Tibial nerve (tissue), 4 donors: Measurements from ENCODE around the gene AAK1. TPM values are rescaled to one million over a fixed set of nuclear protein-coding genes. Genes with fewer than 3 reads are reported as not detected.

Experiments
- DNase-seq, 2 donors: peaks; one replicate each; pipeline ENCODE4 v3.0.0-alpha.2; 2019; ENCODE audit warnings: low spot score in 2 of 2
- H3K27ac ChIP-seq, 4 donors: fragments of 200-600 bp; sonication (generic) in 3 of 4; one replicate each; pipeline ENCODE4 v1.5.1; 2017 to 2019; ENCODE audit warnings: mild to moderate bottlenecking in 1 of 4
- H3K27me3 ChIP-seq, 2 donors: fragments of 200-600 bp; sonication (generic) in 1 of 2; one replicate each; pipeline versions ENCODE4 v1.5.1 to v1.6.0; 2017 to 2019
- H3K36me3 ChIP-seq, 3 donors: fragments of 200-600 bp; sonication (generic); one replicate each; pipeline ENCODE4 v1.5.1; 2018 to 2019
- H3K4me1 ChIP-seq, 4 donors: fragments of 200-600 bp; sonication (generic) in 3 of 4; one replicate each; pipeline ENCODE4 v1.5.1; 2017 to 2019
- H3K4me3 ChIP-seq, 4 donors: fragments of 200-600 bp; sonication (generic) in 3 of 4; one replicate each; pipeline ENCODE4 v1.5.1; 2017 to 2019; ENCODE audit warnings: mild to moderate bottlenecking in 1 of 4, moderate library complexity in 1 of 4
- H3K9me3 ChIP-seq, 4 donors: fragments of 200-600 bp; sonication (generic) in 3 of 4; one replicate each; pipeline ENCODE4 v1.5.1; 2017 to 2019
- EP300 ChIP-seq, 2 donors: sonication (generic); formaldehyde crosslinking; IDR thresholded peaks; one replicate each; pipeline ENCODE4 v1.6.1; 2017; ENCODE audit warnings: antibody characterized with exemption in 2 of 2, mild to moderate bottlenecking in 1 of 2
- POLR2A ChIP-seq, 2 donors: fragments of 450-650 bp; IDR thresholded peaks; one replicate each; pipeline ENCODE4 v1.6.1; 2017; ENCODE audit warnings: antibody characterized with exemption in 2 of 2, mild to moderate bottlenecking in 2 of 2, moderate library complexity in 2 of 2
- WGBS, 2 donors: methylation state at CpG; one replicate each; pipeline ENCODE4 v1.1.5; 2018; 5-methylcytosine and 5-hydroxymethylcytosine counted together
- total RNA-seq, 4 donors: library from RNA; depleted of rRNA; stranded (reverse); fragments of >200 nt; gene quantifications; one replicate each; pipeline ENCODE4 v1.1.0, GENCODE V29; 2016
- TF ChIP-seq, protein P1 (sequence below), 5 experiments: fragments of 200-600 bp in 3 of 5; fragments of 450-650 bp in 2 of 5; sonication (generic) in 3 of 5; IDR thresholded peaks; one replicate each; pipeline ENCODE4 v1.5.1; 2016 to 2019; ENCODE audit warnings: antibody characterized with exemption in 5 of 5, mild to moderate bottlenecking in 3 of 5, moderate library complexity in 2 of 5

AAK1 gene
- total RNA-seq, 4 donors from 2014 or later = 29.2 to 70.5 (median 44.5) TPM

GRCh38 chr2:69531186-69531585 lies 112.4 kb downstream of the AAK1 start:
- Histone ChIP-seq H3K27me3 (no peaks in the 10 kb centered on the region), H3K4me1 (no peaks in the 10 kb centered on the region), H3K9me3 (peaks cover 0 to 20% (median 0%) of the 10 kb centered on the region in 4 donors), H3K36me3 (peaks cover 0 to 93% (median 0%) of the 10 kb centered on the region in 3 donors), H3K27ac (no peak overlapping the region), H3K4me3 (no peak overlapping the region)
- 87 to 90% methylated on average over 7 of the region's 7 CpGs for WGBS, 2 donors
- TF ChIP-seq, protein P1, sequence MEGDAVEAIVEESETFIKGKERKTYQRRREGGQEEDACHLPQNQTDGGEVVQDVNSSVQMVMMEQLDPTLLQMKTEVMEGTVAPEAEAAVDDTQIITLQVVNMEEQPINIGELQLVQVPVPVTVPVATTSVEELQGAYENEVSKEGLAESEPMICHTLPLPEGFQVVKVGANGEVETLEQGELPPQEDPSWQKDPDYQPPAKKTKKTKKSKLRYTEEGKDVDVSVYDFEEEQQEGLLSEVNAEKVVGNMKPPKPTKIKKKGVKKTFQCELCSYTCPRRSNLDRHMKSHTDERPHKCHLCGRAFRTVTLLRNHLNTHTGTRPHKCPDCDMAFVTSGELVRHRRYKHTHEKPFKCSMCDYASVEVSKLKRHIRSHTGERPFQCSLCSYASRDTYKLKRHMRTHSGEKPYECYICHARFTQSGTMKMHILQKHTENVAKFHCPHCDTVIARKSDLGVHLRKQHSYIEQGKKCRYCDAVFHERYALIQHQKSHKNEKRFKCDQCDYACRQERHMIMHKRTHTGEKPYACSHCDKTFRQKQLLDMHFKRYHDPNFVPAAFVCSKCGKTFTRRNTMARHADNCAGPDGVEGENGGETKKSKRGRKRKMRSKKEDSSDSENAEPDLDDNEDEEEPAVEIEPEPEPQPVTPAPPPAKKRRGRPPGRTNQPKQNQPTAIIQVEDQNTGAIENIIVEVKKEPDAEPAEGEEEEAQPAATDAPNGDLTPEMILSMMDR (IDR thresholded peaks at IDR 0.05) = no peak
- TF ChIP-seq POLR2A (IDR thresholded peaks at IDR 0.05) (no peak), EP300 (IDR thresholded peaks at IDR 0.05) (no peak)
- no peak for DNase-seq

DNA sequence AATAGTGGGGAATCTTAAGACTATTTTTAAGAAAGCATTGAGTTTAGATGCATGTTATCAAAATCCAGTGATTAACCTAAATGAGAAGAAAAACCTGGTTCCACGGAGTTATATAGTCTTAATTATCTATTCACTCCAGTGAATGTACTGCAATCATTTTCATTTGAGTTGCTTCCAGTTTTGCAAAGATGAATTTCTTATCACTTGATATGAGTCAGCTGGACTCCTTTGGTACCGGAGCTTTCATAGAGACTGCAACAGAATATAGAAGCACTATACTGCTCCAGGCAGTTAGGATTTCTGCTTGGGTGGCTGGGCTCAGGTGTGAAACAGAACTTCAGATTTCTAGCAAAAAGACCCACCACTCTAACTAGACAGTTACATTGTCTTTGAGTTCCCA lies 114.1 kb downstream of the AAK1 start:
- peaks cover 0 to 95% (median 4%) of the 10 kb centered on the region in 3 donors for H3K36me3 ChIP-seq
- H3K4me1 ChIP-seq = no peaks in the 10 kb centered on the region
- WGBS, 2 donors = 97% methylated on average over 2 of the region's 2 CpGs
- H3K9me3 ChIP-seq = peaks cover 0 to 20% (median 0%) of the 10 kb centered on the region in 4 donors
- no peak for DNase-seq
- H3K27me3 ChIP-seq = no peaks in the 10 kb centered on the region
- no peak overlapping the region for H3K4me3 ChIP-seq
- H3K27ac ChIP-seq = no peak overlapping the region
- no peak for TF ChIP-seq EP300 (IDR thresholded peaks at IDR 0.05)
- TF ChIP-seq POLR2A (IDR thresholded peaks at IDR 0.05) = no peak
- TF ChIP-seq, protein P1 (IDR thresholded peaks at IDR 0.05) = no peak

GRCh38 chr2:69525261-69525660 lies 118.3 kb downstream of the AAK1 start:
- no peak for DNase-seq
- Histone ChIP-seq H3K27me3 (no peaks in the 10 kb centered on the region), H3K4me3 (no peak overlapping the region), H3K9me3 (no peaks in the 10 kb centered on the region), H3K27ac (no peak overlapping the region), H3K4me1 (no peaks in the 10 kb centered on the region), H3K36me3 (peaks cover 0 to 94% (median 4%) of the 10 kb centered on the region in 3 donors)
- TF ChIP-seq EP300 (IDR thresholded peaks at IDR 0.05) (no peak), POLR2A (IDR thresholded peaks at IDR 0.05) (no peak)
- TF ChIP-seq, protein P1 (IDR thresholded peaks at IDR 0.05) = no peak
- 100% methylated on average over 3 of the region's 3 CpGs for WGBS, 2 donors

GRCh38 chr2:69524799-69525198 lies 118.7 kb downstream of the AAK1 start:
- Histone ChIP-seq H3K9me3 (no peaks in the 10 kb centered on the region), H3K4me1 (no peaks in the 10 kb centered on the region), H3K36me3 (peaks cover 0 to 92% (median 4%) of the 10 kb centered on the region in 3 donors), H3K27ac (no peak overlapping the region), H3K27me3 (no peaks in the 10 kb centered on the region), H3K4me3 (no peak overlapping the region)
- no peak for DNase-seq
- TF ChIP-seq EP300 (IDR thresholded peaks at IDR 0.05) = no peak
- TF ChIP-seq, protein P1 (IDR thresholded peaks at IDR 0.05) = no peak
- TF ChIP-seq POLR2A (IDR thresholded peaks at IDR 0.05) = no peak
- 77 to 93% methylated on average over 1 of the region's 1 CpG for WGBS, 2 donors

DNA sequence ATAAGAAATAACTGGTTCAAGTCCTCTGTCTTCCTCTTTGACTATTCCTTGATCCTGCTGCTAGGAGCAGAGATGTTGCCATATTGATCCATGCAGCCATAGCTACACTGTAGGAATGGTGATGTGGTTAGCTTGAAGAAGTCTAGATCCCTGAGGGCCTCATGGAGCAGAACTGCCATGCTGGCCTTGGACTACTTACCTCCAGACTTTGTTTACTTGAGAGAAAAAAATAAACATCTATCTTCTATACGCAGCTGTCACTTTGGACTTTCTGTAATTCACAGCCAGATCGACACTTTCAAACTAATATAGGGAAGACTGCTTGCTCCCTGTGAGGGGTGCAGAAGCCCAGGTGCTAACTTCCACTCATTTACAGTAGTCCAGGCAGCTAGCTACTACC lies 121.8 kb downstream of the AAK1 start:
- peaks cover 4 to 84% (median 10%) of the 10 kb centered on the region in 3 donors for H3K36me3 ChIP-seq
- no peaks in the 10 kb centered on the region for H3K9me3 ChIP-seq
- TF ChIP-seq POLR2A (IDR thresholded peaks at IDR 0.05) (no peak), EP300 (IDR thresholded peaks at IDR 0.05) (no peak)
- TF ChIP-seq, protein P1 (IDR thresholded peaks at IDR 0.05) = no peak
- no peak overlapping the region for H3K4me3 ChIP-seq
- H3K27ac ChIP-seq = no peak overlapping the region
- H3K4me1 ChIP-seq = peaks cover 0 to 10% (median 0%) of the 10 kb centered on the region in 4 donors
- no peak for DNase-seq
- H3K27me3 ChIP-seq = no peaks in the 10 kb centered on the region
- 98% methylated on average over 2 of the region's 2 CpGs for WGBS, 2 donors
